ENCODE data around the gene LEMD1. TPM values are rescaled to one million over a fixed set of nuclear protein-coding genes. Genes with fewer than 3 reads are reported as not detected.
A peak's percentile ranks its signal among the peaks of the same experiment; 100 is the strongest.
"Not testable (repeated sequence)": the region's sequence is repeated elsewhere in the genome, so short reads cannot be mapped to it uniquely, and the experiment has no call there.

Gene LEMD1
- total RNA-seq, 4 donors from 2014 or later, result not detected

DNA sequence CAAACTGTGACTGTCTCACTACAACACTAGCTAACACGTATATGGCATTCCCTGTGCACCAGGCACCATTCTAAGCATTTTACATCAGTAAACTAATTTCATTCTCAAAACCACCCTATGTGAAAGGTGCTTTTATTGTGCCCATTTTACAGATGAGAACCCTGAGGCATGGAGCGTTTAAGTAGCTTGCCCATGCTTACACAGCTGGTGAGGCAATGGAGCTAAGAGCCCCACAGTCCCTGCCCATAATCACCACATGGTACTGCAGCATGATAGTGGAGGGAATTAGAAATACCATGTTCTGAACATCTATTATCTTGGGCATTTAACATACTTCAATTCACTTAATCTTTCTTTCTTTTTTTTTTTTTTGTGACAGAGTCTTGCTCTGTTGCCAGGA is 34.0 kb downstream of the LEMD1 start:
- TF ChIP-seq CTCF (IDR thresholded peaks at IDR 0.05) (no peak), POLR2AphosphoS5 (IDR thresholded peaks at IDR 0.05) (no peak), POLR2A (IDR thresholded peaks at IDR 0.05; ENCODE audit: low read depth) (no peak), EP300 (IDR thresholded peaks at IDR 0.05) (no peak)
- WGBS, result 93% methylated on average over 2 of the region's 2 CpGs
- Histone ChIP-seq H3K4me1 (no peaks in the 10 kb centered on the region), H3K36me3 (no peaks in the 10 kb centered on the region), H3K27me3 (peaks cover 0 to 15% (median 2%) of the 10 kb centered on the region in 4 donors), H3K4me3 (no peak overlapping the region), H3K9me3 (no peaks in the 10 kb centered on the region), H3K27ac (replicated peaks in 1 of 4) (no peak overlapping the region)
- intact Hi-C loops (cut with DNase I), result loop anchor here (5.0 kb wide), 1 partner anchor 51 kb away; no protein-coding TSS in a partner anchor
- DNase-seq (ENCODE audit: extremely low spot score), result no peak

DNA sequence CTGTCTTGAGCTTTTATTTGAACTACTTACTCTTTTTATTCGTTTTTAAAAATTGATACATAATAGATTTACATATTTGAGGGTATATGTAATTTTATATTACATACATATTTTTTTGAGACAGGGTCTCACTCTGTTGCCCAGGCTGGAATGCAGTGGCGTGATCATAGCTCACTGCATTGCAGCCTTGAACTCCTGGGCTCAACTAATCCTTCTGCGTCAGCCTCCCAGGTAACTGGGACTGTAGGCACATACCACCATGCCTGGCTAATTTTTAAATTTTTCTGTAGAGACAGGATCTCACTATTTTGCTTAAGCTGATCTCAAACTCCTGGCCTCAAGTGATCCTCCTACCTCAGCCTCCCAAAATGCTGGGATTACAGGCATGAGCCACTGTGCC is 38.9 kb downstream of the LEMD1 start:
- H3K36me3 ChIP-seq; H3K9me3 ChIP-seq; H3K4me3 ChIP-seq; H3K4me1 ChIP-seq; H3K27ac ChIP-seq (replicated peaks in 1 of 4); H3K27me3 ChIP-seq; intact Hi-C loops (cut with DNase I): not testable (repeated sequence)
- WGBS, result 89% methylated on average over 3 of the region's 3 CpGs
- peak; percentile 72 for DNase-seq (ENCODE audit: extremely low spot score)

- 83% methylated on average over 4 of the region's 4 CpGs for WGBS
- intact Hi-C loops (cut with DNase I), result no loop called here
- no peaks in the 10 kb centered on the region for H3K9me3 ChIP-seq
- no peaks in the 10 kb centered on the region for H3K36me3 ChIP-seq
- no peaks in the 10 kb centered on the region for H3K4me1 ChIP-seq
- H3K27ac ChIP-seq (replicated peaks in 1 of 4), result no peak overlapping the region
- DNase-seq (ENCODE audit: extremely low spot score), result peak; percentile 34
- no peak overlapping the region for H3K4me3 ChIP-seq
- TF ChIP-seq POLR2A (IDR thresholded peaks at IDR 0.05; ENCODE audit: low read depth) (no peak), CTCF (IDR thresholded peaks at IDR 0.05) (no peak), EP300 (IDR thresholded peaks at IDR 0.05) (no peak), POLR2AphosphoS5 (IDR thresholded peaks at IDR 0.05) (no peak)
- H3K27me3 ChIP-seq, result peaks cover 0 to 8% (median 0%) of the 10 kb centered on the region in 4 donors
Observed at GRCh38 chr1:205382561-205382960, 39.3 kb downstream of the LEMD1 start.

DNA sequence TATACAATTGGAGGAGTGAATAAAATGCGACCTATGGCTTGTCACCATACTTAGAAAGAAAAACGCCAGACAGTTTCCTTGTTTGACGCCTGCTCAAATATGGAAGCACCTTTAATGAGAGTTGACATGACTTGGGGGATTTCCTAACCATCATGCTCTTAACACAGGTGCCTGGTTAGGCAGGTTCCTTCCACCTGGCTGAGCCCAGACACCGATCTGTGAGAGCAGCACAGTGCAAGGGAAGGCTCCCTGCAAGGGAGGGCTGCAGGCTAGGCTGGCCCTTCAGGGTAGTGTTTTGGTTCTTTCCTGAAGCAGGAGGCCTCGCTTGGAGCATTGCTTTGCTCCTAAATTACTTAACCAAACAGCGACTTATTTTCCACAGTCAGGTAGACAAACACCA is 40.6 kb downstream of the LEMD1 start:
- Histone ChIP-seq H3K27ac (replicated peaks in 1 of 4) (no peak overlapping the region), H3K36me3 (no peaks in the 10 kb centered on the region), H3K27me3 (peaks cover 0 to 11% (median 0%) of the 10 kb centered on the region in 4 donors), H3K4me1 (peaks cover 0 to 2% (median 2%) of the 10 kb centered on the region in 4 donors), H3K9me3 (no peaks in the 10 kb centered on the region), H3K4me3 (no peak overlapping the region)
- 93% methylated on average over 6 of the region's 6 CpGs for WGBS
- TF ChIP-seq POLR2AphosphoS5 (IDR thresholded peaks at IDR 0.05) (no peak), POLR2A (IDR thresholded peaks at IDR 0.05; ENCODE audit: low read depth) (no peak), EP300 (IDR thresholded peaks at IDR 0.05) (no peak), CTCF (IDR thresholded peaks at IDR 0.05) (no peak)
- intact Hi-C loops (cut with DNase I), result no loop called here
- peak; percentile 82 for DNase-seq (ENCODE audit: extremely low spot score)

DNA sequence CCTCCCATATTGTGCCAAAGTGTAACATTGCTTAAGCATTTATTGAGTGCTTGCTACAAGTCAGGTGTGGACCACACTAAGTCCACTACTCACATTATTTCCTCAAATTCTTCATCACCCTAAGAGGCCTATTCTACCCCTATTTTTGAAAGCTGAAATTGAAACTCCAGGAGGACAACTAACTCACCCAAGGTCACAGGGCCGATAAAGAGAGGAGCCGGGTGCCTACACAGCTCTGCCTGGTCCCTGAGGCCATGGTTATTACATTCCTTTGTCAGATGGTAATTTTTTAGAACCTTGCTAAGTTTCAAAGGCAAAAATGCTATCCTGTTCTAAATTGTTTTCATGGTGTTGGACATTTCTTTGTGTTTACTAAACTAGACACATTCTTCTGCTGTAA is 41.0 kb downstream of the LEMD1 start:
- peak; percentile 31 for DNase-seq (ENCODE audit: extremely low spot score)
- WGBS, result 62% methylated on average over 2 of the region's 2 CpGs
- Histone ChIP-seq H3K4me3 (no peak overlapping the region), H3K9me3 (no peaks in the 10 kb centered on the region), H3K4me1 (peaks cover 3 to 6% (median 6%) of the 10 kb centered on the region in 4 donors), H3K36me3 (no peaks in the 10 kb centered on the region), H3K27ac (replicated peaks in 1 of 4) (no peak overlapping the region), H3K27me3 (peaks cover 0 to 11% (median 0%) of the 10 kb centered on the region in 4 donors)
- intact Hi-C loops (cut with DNase I), result no loop called here
- TF ChIP-seq POLR2A (IDR thresholded peaks at IDR 0.05; ENCODE audit: low read depth), result no peak
- TF ChIP-seq CTCF (IDR thresholded peaks at IDR 0.05), result no peak
- no peak for TF ChIP-seq EP300 (IDR thresholded peaks at IDR 0.05)
- TF ChIP-seq POLR2AphosphoS5 (IDR thresholded peaks at IDR 0.05), result no peak
